Type B pancreatic cell (in vitro differentiated cells): ENCODE results near the gene DMKN. TPM values are rescaled to one million over a fixed set of nuclear protein-coding genes. Genes with fewer than 3 reads are reported as not detected.

Experiments
- DNase-seq: peaks from one replicate; pipeline ENCODE4 v3.0.0; 2021; ENCODE audit warnings: mixed read lengths; ENCODE audit not compliant: unreplicated experiment; ENCODE audit errors: extremely low spot score
- H3K27ac Mint-ChIP-seq: 2 replicates; pipeline ENCODE4 v1.8.0; 2021; ENCODE audit warnings: mild to moderate bottlenecking, mixed read lengths
- H3K27me3 Mint-ChIP-seq: 2 replicates; pipeline ENCODE4 v1.8.0; 2021; ENCODE audit warnings: mixed read lengths
- H3K36me3 Mint-ChIP-seq: 2 replicates; pipeline ENCODE4 v1.8.0; 2021; ENCODE audit warnings: mixed read lengths
- H3K4me1 Mint-ChIP-seq: one replicate; pipeline ENCODE4 v1.8.0; 2021; ENCODE audit warnings: mixed read lengths; ENCODE audit not compliant: unreplicated experiment
- H3K4me3 Mint-ChIP-seq: 2 replicates; pipeline ENCODE4 v1.8.0; 2021; ENCODE audit warnings: mild to moderate bottlenecking, mixed read lengths
- H3K9me3 Mint-ChIP-seq: 2 replicates; pipeline ENCODE4 v1.8.0; 2021; ENCODE audit warnings: mixed read lengths
- total RNA-seq: library from RNA; stranded (reverse); gene quantifications from 2 replicates; pipeline ENCODE4 v1.2.1, GENCODE V29; 2021; ENCODE audit warnings: low replicate concordance
- TF ChIP-seq, protein P1 (sequence below): fragments of 200-600 bp; sonication (generic); conservative IDR thresholded peaks from 2 replicates; pipeline ENCODE4 v1.5.0; 2021; ENCODE audit warnings: antibody characterized with exemption, mild to moderate bottlenecking

The DMKN gene
- total RNA-seq, 1 donor from 2014 or later, result 70.9 TPM

DNA sequence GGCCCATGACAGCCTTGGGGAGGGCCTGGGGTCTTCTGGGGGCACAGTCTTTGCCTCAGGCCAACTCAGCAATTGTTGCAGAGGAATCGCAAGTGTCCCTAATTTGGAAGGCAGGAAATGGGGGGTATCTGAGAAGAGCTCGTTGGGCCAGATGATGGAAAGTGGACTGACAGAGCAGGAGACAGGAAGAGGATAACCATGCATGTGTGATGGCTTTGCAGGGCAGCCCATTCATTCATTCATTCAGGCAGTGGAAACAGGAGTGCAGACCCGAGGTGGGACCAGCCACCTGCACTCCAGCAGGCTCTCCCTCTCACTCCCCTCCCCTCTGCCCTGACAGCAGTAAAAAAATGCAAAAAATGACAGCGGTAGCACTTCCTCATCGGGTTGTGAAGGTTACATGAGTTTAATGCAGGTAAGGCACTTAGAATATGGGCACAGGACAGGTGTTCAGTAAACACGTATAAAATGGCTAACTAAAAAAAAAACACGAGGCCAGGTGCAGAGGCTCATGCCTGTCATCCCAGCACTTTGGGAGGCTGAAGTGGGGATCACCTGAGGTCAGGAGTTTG is 27.0 kb upstream of the DMKN start:
- Mint-ChIP-seq H3K4me3 (no peak overlapping the region), H3K36me3 (no peaks in the 10 kb centered on the region), H3K9me3 (no peaks in the 10 kb centered on the region), H3K4me1 (peaks cover 9% of the 10 kb centered on the region), H3K27ac (no peak overlapping the region), H3K27me3 (no peaks in the 10 kb centered on the region)
- TF ChIP-seq, protein P1, sequence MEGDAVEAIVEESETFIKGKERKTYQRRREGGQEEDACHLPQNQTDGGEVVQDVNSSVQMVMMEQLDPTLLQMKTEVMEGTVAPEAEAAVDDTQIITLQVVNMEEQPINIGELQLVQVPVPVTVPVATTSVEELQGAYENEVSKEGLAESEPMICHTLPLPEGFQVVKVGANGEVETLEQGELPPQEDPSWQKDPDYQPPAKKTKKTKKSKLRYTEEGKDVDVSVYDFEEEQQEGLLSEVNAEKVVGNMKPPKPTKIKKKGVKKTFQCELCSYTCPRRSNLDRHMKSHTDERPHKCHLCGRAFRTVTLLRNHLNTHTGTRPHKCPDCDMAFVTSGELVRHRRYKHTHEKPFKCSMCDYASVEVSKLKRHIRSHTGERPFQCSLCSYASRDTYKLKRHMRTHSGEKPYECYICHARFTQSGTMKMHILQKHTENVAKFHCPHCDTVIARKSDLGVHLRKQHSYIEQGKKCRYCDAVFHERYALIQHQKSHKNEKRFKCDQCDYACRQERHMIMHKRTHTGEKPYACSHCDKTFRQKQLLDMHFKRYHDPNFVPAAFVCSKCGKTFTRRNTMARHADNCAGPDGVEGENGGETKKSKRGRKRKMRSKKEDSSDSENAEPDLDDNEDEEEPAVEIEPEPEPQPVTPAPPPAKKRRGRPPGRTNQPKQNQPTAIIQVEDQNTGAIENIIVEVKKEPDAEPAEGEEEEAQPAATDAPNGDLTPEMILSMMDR, result no peak
- no peak for DNase-seq

GRCh38 chr19:35539850-35540249 is 26.4 kb upstream of the DMKN start:
- Mint-ChIP-seq H3K9me3 (no peaks in the 10 kb centered on the region), H3K27me3 (no peaks in the 10 kb centered on the region), H3K4me3 (no peak overlapping the region), H3K27ac (no peak overlapping the region), H3K4me1 (peaks cover 9% of the 10 kb centered on the region), H3K36me3 (no peaks in the 10 kb centered on the region)
- TF ChIP-seq, protein P1, result no peak
- no peak for DNase-seq

DNA sequence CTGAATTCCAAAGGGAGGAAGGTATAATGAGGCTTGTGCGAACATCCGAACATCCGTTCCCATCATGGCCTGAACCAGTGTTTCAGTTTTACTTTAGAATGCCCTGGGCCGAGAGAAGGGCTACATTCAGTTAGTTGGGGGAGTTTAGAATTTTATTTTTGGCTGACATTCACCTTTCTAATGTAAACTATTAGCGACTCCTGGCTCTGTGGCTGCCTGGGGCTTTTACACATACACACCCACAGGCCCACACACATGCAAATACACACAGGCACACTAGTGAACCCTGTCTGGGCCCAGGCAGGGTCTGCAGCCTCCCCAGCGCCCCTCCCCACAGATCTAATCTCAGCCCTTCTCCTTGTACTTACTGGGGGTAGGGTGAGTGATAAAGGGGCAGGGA is 25.9 kb upstream of the DMKN start:
- H3K36me3 Mint-ChIP-seq, result no peaks in the 10 kb centered on the region
- no peak overlapping the region for H3K4me3 Mint-ChIP-seq

DNA sequence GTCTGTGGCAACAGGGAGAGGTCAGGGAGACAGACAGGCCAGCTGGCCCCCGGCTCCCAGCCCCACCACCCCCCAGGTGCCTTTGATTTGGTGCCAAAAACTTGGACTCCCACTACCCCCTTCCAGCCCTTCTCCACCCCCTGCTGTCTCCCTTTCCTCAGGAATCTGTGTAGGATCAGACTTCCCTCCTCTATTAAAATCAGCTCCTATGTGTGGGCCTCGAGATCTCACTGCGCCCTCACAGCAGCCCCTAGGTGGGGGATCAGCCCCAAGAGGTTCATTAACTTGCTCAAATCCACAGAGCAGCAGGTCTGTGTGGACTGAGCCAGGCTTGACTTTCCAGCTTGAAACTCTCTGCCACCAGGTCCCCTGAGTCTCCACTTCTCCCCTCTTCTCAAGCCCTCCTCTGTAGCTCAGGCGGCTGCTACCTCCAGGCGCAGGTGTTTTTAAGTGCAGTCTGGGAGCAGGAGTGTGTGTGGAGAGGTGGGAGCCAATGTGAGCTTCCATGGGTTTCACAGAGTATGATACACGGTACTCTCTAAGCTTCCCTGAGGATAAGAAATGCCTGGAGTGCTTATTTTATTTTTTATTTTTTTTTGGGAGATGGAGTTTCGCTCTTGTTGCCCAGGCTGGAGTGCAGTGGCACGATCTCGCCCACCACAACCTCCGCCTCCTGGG is 21.5 kb upstream of the DMKN start:
- TF ChIP-seq, protein P1, result no peak
- no peak for DNase-seq
- Mint-ChIP-seq H3K27me3 (peaks cover 3% of the 10 kb centered on the region), H3K36me3 (no peaks in the 10 kb centered on the region), H3K9me3 (no peaks in the 10 kb centered on the region), H3K27ac (no peak overlapping the region), H3K4me1 (no peaks in the 10 kb centered on the region), H3K4me3 (no peak overlapping the region)

More for the DNA sequence above, 25.9 kb upstream of the DMKN start:
- H3K27me3 Mint-ChIP-seq, result no peaks in the 10 kb centered on the region
- H3K9me3 Mint-ChIP-seq, result no peaks in the 10 kb centered on the region
- H3K27ac Mint-ChIP-seq, result no peak overlapping the region
- peaks cover 9% of the 10 kb centered on the region for H3K4me1 Mint-ChIP-seq
- TF ChIP-seq, protein P1, result no peak
- no peak for DNase-seq

DNA sequence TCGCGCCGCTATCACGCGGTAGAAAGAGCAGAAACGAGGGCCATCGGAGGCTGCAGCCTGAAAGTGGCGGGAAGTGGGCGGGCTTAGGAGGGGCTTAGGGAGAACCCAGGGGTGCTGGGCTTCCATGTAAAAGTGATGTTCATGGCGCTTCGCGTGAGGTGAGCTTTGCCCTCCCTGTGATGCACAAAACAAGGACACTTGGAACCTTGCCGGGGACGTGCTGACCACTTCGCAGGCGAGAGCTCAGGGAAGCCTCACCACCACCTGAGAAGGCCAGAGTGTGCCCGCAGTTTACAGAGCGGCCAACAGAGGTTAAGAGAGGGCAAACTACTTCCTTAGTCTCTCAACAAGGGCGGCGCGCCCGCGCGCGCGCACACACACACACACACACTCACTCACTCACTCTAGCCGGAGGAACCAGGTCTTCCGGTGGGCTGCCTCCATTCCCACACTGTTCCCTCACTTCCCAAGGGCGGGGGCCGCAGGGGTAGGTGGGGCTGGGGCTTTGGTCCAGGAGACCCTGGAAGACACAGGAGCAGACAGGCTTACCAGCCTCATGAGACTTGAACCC is 20.5 kb upstream of the DMKN start:
- no peaks in the 10 kb centered on the region for H3K4me1 Mint-ChIP-seq
- H3K9me3 Mint-ChIP-seq, result no peaks in the 10 kb centered on the region
- no peak overlapping the region for H3K27ac Mint-ChIP-seq
- no peaks in the 10 kb centered on the region for H3K36me3 Mint-ChIP-seq
- no peak for DNase-seq
- H3K27me3 Mint-ChIP-seq, result peaks cover 4% of the 10 kb centered on the region
- TF ChIP-seq, protein P1, result no peak
- no peak overlapping the region for H3K4me3 Mint-ChIP-seq
